Esophagus squamous epithelium (tissue), 4 donors: Measurements from ENCODE around the gene MAML3.

Source experiments
- CTCF ChIP-seq, 6 experiments: fragments of 450-650 bp in 4 of 6; fragments of 200-600 bp in 2 of 6; sonication (generic) in 2 of 6; IDR thresholded peaks; one replicate each; pipeline ENCODE4 v1.5.1; 2016 to 2019; ENCODE audit warnings: antibody characterized with exemption in 6 of 6, mild to moderate bottlenecking in 4 of 6, moderate library complexity in 4 of 6
- POLR2A ChIP-seq, 4 donors: fragments of 450-650 bp; IDR thresholded peaks; one replicate each; pipeline ENCODE4 v1.6.1; 2017; ENCODE audit warnings: antibody characterized with exemption in 4 of 4, mild to moderate bottlenecking in 4 of 4, moderate library complexity in 3 of 4

GRCh38 chr4:140005699-140006098 lies 148.3 kb downstream of the MAML3 start:
- TF ChIP-seq CTCF (IDR thresholded peaks at IDR 0.05) (no peak), POLR2A (IDR thresholded peaks at IDR 0.05) (no peak)
